Effector memory CD4-positive, alpha-beta T cell (primary cell): ENCODE results near the gene POM121C.
"Not testable (repeated sequence)": the region's sequence is repeated elsewhere in the genome, so short reads cannot be mapped to it uniquely, and the experiment has no call there.

ENCODE experiments used
- DNase-seq, 3 donors: peaks; one replicate each; pipeline ENCODE4 v3.0.0-alpha.2; 2020
- H3K27ac ChIP-seq: 2 replicates; pipeline ENCODE4 v1.7.0; 2013; ENCODE audit warnings: mild to moderate bottlenecking, low read length, moderate library complexity; ENCODE audit not compliant: insufficient read depth, poor library complexity, severe bottlenecking
- H3K27me3 ChIP-seq: replicated peaks from 2 replicates; pipeline ENCODE4 v1.7.0; 2013; ENCODE audit warnings: mild to moderate bottlenecking, low read length; ENCODE audit not compliant: insufficient read depth, control insufficient read depth, poor library complexity, severe bottlenecking
- H3K36me3 ChIP-seq: 2 replicates; pipeline ENCODE4 v1.7.0; 2013; ENCODE audit warnings: mild to moderate bottlenecking, low read length, moderate library complexity; ENCODE audit not compliant: control insufficient read depth, insufficient read depth
- H3K4me1 ChIP-seq: 2 replicates; pipeline ENCODE4 v1.7.0; 2013; ENCODE audit warnings: low read length, mild to moderate bottlenecking; ENCODE audit not compliant: control insufficient read depth, insufficient read depth, poor library complexity, severe bottlenecking
- H3K4me3 ChIP-seq: 2 replicates; pipeline ENCODE4 v1.7.0; 2013; ENCODE audit warnings: low read length, low read depth, mild to moderate bottlenecking; ENCODE audit not compliant: insufficient read depth, poor library complexity, severe bottlenecking
- H3K9me3 ChIP-seq: 2 replicates; pipeline ENCODE4 v1.7.0; 2013; ENCODE audit warnings: mild to moderate bottlenecking, low read length, moderate library complexity; ENCODE audit not compliant: control insufficient read depth

POM121C gene

DNA sequence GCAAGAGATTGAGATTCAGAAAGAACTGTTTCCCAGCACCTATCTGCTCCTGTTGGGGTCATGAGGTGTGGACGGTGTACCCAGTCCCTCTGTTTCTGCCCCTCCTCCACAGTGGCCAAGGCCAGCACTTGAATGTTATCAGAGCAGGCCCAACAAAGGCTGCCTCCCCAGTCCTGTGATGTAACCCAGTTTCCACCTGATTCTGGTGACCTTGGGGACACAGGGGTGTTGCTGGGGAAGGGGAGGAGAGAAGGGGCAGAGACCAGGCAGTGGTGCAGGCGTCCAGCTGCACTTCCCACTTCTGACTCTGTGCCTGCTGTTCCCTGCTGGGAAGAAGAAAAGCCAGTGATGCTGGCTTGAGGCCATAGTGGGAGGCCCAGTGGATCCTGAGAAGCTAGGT, 88.2 kb downstream of the POM121C start:
- not testable (repeated sequence) for H3K27me3 ChIP-seq, H3K27ac ChIP-seq, H3K36me3 ChIP-seq, H3K9me3 ChIP-seq, DNase-seq, H3K4me3 ChIP-seq, H3K4me1 ChIP-seq

DNA sequence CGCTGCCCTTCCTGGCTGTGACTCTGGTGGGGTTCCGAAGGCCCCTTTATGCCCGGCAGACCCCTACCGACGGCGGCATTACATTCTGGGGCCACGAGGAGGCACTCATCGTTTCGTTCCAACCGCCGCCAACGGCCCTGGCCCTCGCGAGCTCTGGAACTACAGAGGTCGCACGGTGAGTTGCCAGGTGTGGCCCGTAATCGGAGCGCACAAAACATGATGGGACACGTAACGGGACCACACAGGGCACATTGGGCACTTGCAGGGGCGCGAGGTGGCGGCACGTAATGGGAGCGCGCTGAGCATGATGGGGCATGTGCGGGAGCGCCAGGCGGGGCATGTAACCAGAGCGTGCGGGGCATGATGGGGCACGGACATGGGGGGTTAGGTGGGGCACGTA, 90.8 kb downstream of the POM121C start, which contains the start of gene TRIM73:
TSS of gene TRIM73 (plus strand) at position 301 of the 400 bp plus-strand sequence. CDS start 3,305 bp downstream, outside the sequence.
- not testable (repeated sequence) for H3K36me3 ChIP-seq, H3K9me3 ChIP-seq, H3K27ac ChIP-seq, H3K4me3 ChIP-seq, H3K27me3 ChIP-seq, DNase-seq, H3K4me1 ChIP-seq

DNA sequence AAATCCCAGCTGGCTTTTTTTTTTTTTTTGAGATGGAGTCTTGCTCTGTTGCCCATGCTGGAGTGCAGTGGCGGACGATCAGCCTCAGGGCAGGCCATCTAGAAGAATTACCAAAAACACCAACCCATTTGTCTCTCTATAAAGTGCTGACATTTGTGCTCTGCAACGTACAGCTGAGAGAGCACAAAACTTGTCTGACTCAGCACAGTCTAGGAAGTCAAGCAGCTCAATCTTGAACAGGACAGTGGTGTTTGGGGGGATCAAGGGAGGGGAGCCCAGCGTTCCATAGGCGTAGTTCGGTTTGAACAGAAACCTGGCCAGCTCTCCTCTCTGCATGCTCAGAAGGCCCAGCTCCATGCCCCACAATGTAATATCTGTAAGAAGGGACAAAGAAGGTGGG, 92.9 kb downstream of the POM121C start:
- H3K4me3 ChIP-seq, H3K4me1 ChIP-seq, DNase-seq, H3K27ac ChIP-seq, H3K9me3 ChIP-seq, H3K36me3 ChIP-seq, H3K27me3 ChIP-seq: not testable (repeated sequence)

DNA sequence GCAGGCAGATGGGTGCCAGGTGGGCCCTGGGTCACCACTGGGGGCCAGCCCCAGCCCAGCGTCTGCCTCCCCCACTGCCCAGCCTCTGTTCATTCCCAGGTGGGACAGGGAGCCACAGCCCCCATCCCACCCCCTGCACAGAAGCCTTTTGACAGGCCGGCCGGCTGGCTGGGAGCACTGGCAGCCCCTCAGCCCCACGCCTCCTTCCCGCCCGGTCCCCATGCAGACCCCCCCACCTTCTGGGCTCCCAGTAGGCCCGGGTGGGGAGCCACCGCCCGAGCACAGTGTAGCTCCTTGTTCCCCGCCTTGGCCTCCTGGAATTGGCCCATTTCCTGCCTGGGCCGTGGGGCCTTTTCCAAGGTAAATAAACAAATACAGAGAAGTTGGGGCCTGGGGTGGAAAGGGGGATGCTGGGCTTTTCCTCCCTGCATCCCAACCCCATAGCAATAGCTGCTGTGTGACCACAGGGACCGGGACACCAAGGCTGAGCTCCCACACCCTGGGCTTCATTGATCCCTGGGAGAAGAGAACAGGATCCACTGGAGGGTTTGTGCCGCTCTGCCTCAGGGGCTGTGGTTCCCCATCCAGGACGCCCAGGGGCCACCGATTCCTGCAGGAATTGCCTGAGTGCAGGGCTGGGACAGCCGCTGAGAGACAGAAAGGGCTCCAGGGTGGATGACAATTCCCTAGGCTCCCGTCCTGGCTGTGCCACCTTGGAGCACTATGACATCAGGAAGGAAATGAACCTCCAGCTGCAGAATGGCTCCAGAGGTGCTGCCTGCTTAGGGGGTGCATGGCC, 111.4 kb downstream of the POM121C start:
- H3K9me3 ChIP-seq, H3K27ac ChIP-seq, H3K36me3 ChIP-seq, H3K27me3 ChIP-seq, DNase-seq, H3K4me1 ChIP-seq, H3K4me3 ChIP-seq: not testable (repeated sequence)

DNA sequence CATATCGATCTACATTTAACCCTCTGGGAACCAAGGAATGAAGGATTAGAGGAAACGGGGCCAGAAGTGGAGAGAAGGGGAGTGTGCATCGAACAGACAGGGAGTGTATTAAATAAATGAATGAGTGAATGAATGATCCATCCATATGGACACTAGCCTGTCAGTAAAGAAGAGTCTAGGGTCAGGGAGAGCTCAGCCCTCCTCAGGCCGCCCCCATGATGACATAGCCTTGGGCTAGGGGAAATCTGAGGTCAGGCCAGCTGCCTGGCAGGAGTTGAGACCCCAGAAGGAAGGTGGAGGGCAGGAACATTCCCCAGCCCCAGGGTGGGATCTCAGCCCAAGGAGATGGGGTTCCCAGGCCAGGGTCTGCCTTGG, 112.0 kb downstream of the POM121C start:
- not testable (repeated sequence) for DNase-seq, H3K4me1 ChIP-seq, H3K9me3 ChIP-seq, H3K36me3 ChIP-seq, H3K4me3 ChIP-seq, H3K27me3 ChIP-seq, H3K27ac ChIP-seq

DNA sequence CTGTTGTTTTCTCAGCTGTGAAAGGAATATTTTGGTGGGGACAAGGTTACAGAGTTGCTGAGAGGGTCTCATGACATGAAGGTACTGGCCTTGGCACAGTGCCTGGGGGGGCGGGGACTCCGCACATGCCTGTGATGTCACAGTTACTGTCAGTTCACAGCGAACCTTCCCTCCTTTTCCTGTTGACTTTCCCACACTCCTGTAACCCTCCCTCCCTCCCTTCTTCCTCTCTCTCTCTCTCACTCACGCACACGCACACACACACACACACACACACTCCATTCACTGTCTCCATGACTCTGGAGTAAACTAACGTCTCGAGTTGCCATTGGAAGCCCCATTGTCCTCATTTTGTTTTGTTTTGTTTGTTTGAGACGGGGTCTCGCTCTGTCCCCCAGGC, 118.8 kb downstream of the POM121C start:
- H3K27ac ChIP-seq, H3K36me3 ChIP-seq, H3K9me3 ChIP-seq, H3K27me3 ChIP-seq, H3K4me1 ChIP-seq, DNase-seq, H3K4me3 ChIP-seq: not testable (repeated sequence)
